Femur (tissue), 1 donor: ENCODE results near the gene TENT5C.
A peak's percentile ranks its signal among the peaks of the same experiment; 100 is the strongest.

Experiments
- DNase-seq: peaks from one replicate; pipeline ENCODE4 v3.0.0-alpha.2; 2017

TENT5C gene

GRCh38 chr1:117616356-117616755, 10.5 kb downstream of the TENT5C start:
- no peak for DNase-seq

- DNase-seq = no peak
Observed at GRCh38 chr1:117616967-117617366, 11.1 kb downstream of the TENT5C start.

- DNase-seq = no peak
Observed at GRCh38 chr1:117618450-117619122, 12.7 kb downstream of the TENT5C start.

GRCh38 chr1:117620440-117620839, 14.6 kb downstream of the TENT5C start:
- DNase-seq = no peak

- no peak for DNase-seq
Observed at GRCh38 chr1:117621316-117621715, 15.5 kb downstream of the TENT5C start.

- no peak for DNase-seq
Observed at GRCh38 chr1:117622726-117623125, 16.9 kb downstream of the TENT5C start.

GRCh38 chr1:117623141-117623540, 17.3 kb downstream of the TENT5C start:
- DNase-seq = no peak

GRCh38 chr1:117623698-117624097, 17.9 kb downstream of the TENT5C start:
- no peak for DNase-seq

- DNase-seq = no peak
Observed at GRCh38 chr1:117627546-117628130, 21.8 kb downstream of the TENT5C start.

- no peak for DNase-seq
Observed at GRCh38 chr1:117628343-117628742, 22.5 kb downstream of the TENT5C start.

GRCh38 chr1:117629625-117630422, 24.0 kb downstream of the TENT5C start:
- DNase-seq = no peak

GRCh38 chr1:117630423-117630998, 24.7 kb downstream of the TENT5C start:
- no peak for DNase-seq

GRCh38 chr1:117631359-117632160, 25.7 kb downstream of the TENT5C start:
- no peak for DNase-seq

- no peak for DNase-seq
Observed at GRCh38 chr1:117632269-117633067, 26.6 kb downstream of the TENT5C start.

- DNase-seq = no peak
Observed at GRCh38 chr1:117633068-117633345, 27.2 kb downstream of the TENT5C start.

- no peak for DNase-seq
Observed at GRCh38 chr1:117633423-117633822, 27.6 kb downstream of the TENT5C start.

GRCh38 chr1:117633936-117634335, 28.1 kb downstream of the TENT5C start:
- no peak for DNase-seq

- no peak for DNase-seq
Observed at GRCh38 chr1:117634631-117635030, 28.8 kb downstream of the TENT5C start.

- no peak for DNase-seq
Observed at GRCh38 chr1:117635805-117636204, 30.0 kb downstream of the TENT5C start.

- DNase-seq = peak; percentile 10
Observed at GRCh38 chr1:117636637-117637425, 31.0 kb downstream of the TENT5C start.

- DNase-seq = no peak
Observed at GRCh38 chr1:117638141-117638540, 32.3 kb downstream of the TENT5C start.
